ENCODE results near the gene SNX30. TPM values are rescaled to one million over a fixed set of nuclear protein-coding genes. Genes with fewer than 3 reads are reported as not detected.

SNX30 gene
- total and polyA plus RNA-seq, 4 donors: 1.8 to 13.5 (median 6.5) TPM

DNA sequence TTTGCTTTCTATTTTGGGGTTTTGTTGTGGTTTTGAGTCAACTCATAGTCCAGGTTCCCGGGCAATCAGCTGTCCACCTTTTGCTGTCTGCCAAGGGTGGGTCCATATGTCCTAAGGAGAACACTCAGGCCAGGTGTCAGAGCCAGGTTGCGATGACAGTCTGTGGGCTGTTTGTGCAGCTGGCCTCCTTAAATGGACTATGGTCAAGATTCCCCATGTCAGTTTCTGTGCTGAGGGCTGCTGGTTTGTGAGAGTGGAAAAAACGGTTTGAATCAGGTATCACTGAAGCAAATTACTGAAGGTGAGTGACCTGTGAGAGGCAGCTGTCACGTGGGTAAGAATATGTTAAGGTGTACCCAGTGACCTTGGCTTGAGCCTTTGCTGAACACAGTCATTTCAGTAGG is 33.0 kb downstream of the SNX30 start:
- TF ChIP-seq, protein P1, sequence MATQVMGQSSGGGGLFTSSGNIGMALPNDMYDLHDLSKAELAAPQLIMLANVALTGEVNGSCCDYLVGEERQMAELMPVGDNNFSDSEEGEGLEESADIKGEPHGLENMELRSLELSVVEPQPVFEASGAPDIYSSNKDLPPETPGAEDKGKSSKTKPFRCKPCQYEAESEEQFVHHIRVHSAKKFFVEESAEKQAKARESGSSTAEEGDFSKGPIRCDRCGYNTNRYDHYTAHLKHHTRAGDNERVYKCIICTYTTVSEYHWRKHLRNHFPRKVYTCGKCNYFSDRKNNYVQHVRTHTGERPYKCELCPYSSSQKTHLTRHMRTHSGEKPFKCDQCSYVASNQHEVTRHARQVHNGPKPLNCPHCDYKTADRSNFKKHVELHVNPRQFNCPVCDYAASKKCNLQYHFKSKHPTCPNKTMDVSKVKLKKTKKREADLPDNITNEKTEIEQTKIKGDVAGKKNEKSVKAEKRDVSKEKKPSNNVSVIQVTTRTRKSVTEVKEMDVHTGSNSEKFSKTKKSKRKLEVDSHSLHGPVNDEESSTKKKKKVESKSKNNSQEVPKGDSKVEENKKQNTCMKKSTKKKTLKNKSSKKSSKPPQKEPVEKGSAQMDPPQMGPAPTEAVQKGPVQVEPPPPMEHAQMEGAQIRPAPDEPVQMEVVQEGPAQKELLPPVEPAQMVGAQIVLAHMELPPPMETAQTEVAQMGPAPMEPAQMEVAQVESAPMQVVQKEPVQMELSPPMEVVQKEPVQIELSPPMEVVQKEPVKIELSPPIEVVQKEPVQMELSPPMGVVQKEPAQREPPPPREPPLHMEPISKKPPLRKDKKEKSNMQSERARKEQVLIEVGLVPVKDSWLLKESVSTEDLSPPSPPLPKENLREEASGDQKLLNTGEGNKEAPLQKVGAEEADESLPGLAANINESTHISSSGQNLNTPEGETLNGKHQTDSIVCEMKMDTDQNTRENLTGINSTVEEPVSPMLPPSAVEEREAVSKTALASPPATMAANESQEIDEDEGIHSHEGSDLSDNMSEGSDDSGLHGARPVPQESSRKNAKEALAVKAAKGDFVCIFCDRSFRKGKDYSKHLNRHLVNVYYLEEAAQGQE (IDR thresholded peaks at IDR 0.05): no peak
- TF ChIP-seq NR2F2 (IDR thresholded peaks at IDR 0.05) (no peak), CTCF (IDR thresholded peaks at IDR 0.05; ENCODE audit: low read depth, low read length, missing input control) (no peak), FOXA1 (IDR thresholded peaks at IDR 0.05) (no peak), ATF3 (IDR thresholded peaks at IDR 0.05) (no peak)
- 58% methylated on average over 4 of the region's 4 CpGs for WGBS
- Histone ChIP-seq H3K9me3 (ENCODE audit: control insufficient read depth in 4 of 4, low read length in 3 of 4) (no peaks in the 10 kb centered on the region), H3K27ac (ENCODE audit: low read depth in 1 of 2, low read length in 2 of 2) (no peak overlapping the region), H3K36me3 (ENCODE audit: control insufficient read depth in 4 of 4, insufficient read depth in 3 of 4, low read depth in 1 of 4, low read length in 3 of 4) (no peaks in the 10 kb centered on the region), H3K9ac (ENCODE audit: low read depth in 1 of 2, low read length in 2 of 2) (no peak overlapping the region), H3K4me1 (ENCODE audit: control insufficient read depth in 4 of 4, insufficient read depth in 4 of 4, low read length in 3 of 4) (peaks cover 0 to 2% (median 0%) of the 10 kb centered on the region in 4 donors), H3K4me3 (ENCODE audit: low read depth in 1 of 3, low read length in 3 of 3) (no peak overlapping the region), H3K27me3 (ENCODE audit: control insufficient read depth in 4 of 4, insufficient read depth in 4 of 4, low read length in 3 of 4) (no peaks in the 10 kb centered on the region)
- no peak for DNase-seq (ENCODE audit: low spot score)

DNA sequence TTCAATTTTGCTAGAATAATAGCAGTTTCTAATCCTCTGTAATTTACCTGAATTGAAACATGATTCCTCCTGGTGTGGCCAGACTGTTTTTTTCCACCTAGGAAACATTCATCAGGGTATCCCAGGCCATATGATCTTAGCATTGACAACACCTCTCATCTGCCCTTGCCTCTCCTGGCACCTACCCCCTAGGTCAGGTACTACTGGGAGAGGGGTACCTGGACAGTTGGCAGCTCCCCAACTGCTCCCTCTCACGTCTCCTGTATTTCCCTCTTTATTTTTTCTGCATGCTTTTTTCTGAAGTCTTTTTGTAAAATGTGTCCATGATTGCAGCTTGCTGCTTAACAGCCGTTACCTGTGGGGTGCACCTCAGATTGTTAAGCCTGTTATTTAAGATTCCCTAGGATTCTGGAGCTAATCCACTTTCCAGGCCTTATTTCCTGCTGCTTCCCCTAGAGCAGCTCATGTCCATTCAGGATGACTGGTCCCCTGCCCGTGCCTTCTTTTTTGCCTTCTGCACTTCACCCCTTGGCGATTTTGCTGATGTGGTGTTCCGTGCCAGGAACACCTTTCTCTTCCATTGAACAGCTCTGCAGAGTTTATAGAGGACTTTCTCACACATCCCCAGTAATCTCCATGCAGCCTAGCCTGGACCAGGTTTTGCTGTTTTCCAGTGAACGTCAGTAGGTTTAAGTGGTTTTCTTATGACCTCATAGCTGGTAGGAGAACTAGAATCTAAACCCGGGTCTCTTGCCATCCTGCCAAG is 33.6 kb downstream of the SNX30 start:
- TF ChIP-seq JUND (IDR thresholded peaks at IDR 0.05) (no peak), RXRA (IDR thresholded peaks at IDR 0.05) (no peak), HNF4A (conservative IDR thresholded peaks at IDR 0.05) (no peak), ATF3 (IDR thresholded peaks at IDR 0.05) (no peak), CTCF (IDR thresholded peaks at IDR 0.05; ENCODE audit: low read depth, low read length, missing input control) (no peak), ZBTB33 (IDR thresholded peaks at IDR 0.05) (no peak), SP1 (IDR thresholded peaks at IDR 0.05) (no peak), HNF4G (IDR thresholded peaks at IDR 0.05) (no peak), FOXA2 (IDR thresholded peaks at IDR 0.05) (no peak), FOXA1 (IDR thresholded peaks at IDR 0.05) (no peak), EGR1 (IDR thresholded peaks at IDR 0.05; ENCODE audit: low read depth in 2 of 2) (no peak), TAF1 (conservative IDR thresholded peaks at IDR 0.05) (no peak), MAX (IDR thresholded peaks at IDR 0.05) (no peak), YY1 (IDR thresholded peaks at IDR 0.05) (no peak), NR2F2 (IDR thresholded peaks at IDR 0.05) (no peak)
- TF ChIP-seq, protein P1 (IDR thresholded peaks at IDR 0.05): no peak
- WGBS: 53% methylated on average over 7 of the region's 7 CpGs
- H3K27me3 ChIP-seq (ENCODE audit: control insufficient read depth in 4 of 4, insufficient read depth in 4 of 4, low read length in 3 of 4): no peaks in the 10 kb centered on the region
- no peak overlapping the region for H3K27ac ChIP-seq (ENCODE audit: low read depth in 1 of 2, low read length in 2 of 2)
- no peak for DNase-seq (ENCODE audit: low spot score)
- peaks cover 0 to 2% (median 0%) of the 10 kb centered on the region in 4 donors for H3K4me1 ChIP-seq (ENCODE audit: control insufficient read depth in 4 of 4, insufficient read depth in 4 of 4, low read length in 3 of 4)
- no peak overlapping the region for H3K9ac ChIP-seq (ENCODE audit: low read depth in 1 of 2, low read length in 2 of 2)
- no peaks in the 10 kb centered on the region for H3K36me3 ChIP-seq (ENCODE audit: control insufficient read depth in 4 of 4, insufficient read depth in 3 of 4, low read depth in 1 of 4, low read length in 3 of 4)
- no peak overlapping the region for H3K4me3 ChIP-seq (ENCODE audit: low read depth in 1 of 3, low read length in 3 of 3)
- H3K9me3 ChIP-seq (ENCODE audit: control insufficient read depth in 4 of 4, low read length in 3 of 4): no peaks in the 10 kb centered on the region

All from liver (tissue), 9 donors.